Smooth muscle cell (in vitro differentiated cells): ENCODE results near the gene SDK1. TPM values are rescaled to one million over a fixed set of nuclear protein-coding genes. Genes with fewer than 3 reads are reported as not detected.

Experiments
- DNase-seq: peaks from one replicate; lab custom pipeline; 2025; ENCODE audit not compliant: unreplicated experiment; lab: John Stamatoyannopoulos, UW
- H2AFZ ChIP-seq: fragments of 200-600 bp; sonication (generic); 2 replicates; pipeline ENCODE4 v1.6.0; 2016; ENCODE audit warnings: antibody characterized with exemption, low read depth, mild to moderate bottlenecking
- H3F3A ChIP-seq: fragments of 200-600 bp; sonication (generic); 2 replicates; pipeline ENCODE4 v1.6.0; 2017; ENCODE audit warnings: antibody characterized with exemption, low read depth
- H3K27ac ChIP-seq: fragments of 200-600 bp; sonication (generic); 2 replicates; pipeline ENCODE4 v1.5.1; 2016; ENCODE audit warnings: low read depth, mild to moderate bottlenecking
- H3K27me3 ChIP-seq: fragments of 200-600 bp; sonication (generic); 2 replicates; pipeline ENCODE4 v1.6.1; 2016; ENCODE audit warnings: low read depth, mild to moderate bottlenecking
- H3K36me3 ChIP-seq: fragments of 200-600 bp; sonication (generic); 2 replicates; pipeline ENCODE4 v1.5.1; 2016; ENCODE audit warnings: low read depth
- H3K4me1 ChIP-seq: fragments of 200-600 bp; sonication (generic); 2 replicates; pipeline ENCODE4 v1.5.1; 2016; ENCODE audit warnings: low read depth
- H3K4me2 ChIP-seq: fragments of 200-600 bp; sonication (generic); 2 replicates; pipeline ENCODE4 v1.6.0; 2016; ENCODE audit warnings: mild to moderate bottlenecking
- H3K4me3 ChIP-seq: fragments of 200-600 bp; sonication (generic); 2 replicates; pipeline ENCODE4 v1.5.1; 2016; ENCODE audit warnings: mild to moderate bottlenecking
- H3K79me2 ChIP-seq: fragments of 200-600 bp; sonication (generic); 2 replicates; pipeline ENCODE4 v1.6.0; 2016; ENCODE audit warnings: low read depth, mild to moderate bottlenecking
- H3K9ac ChIP-seq: fragments of 200-600 bp; sonication (generic); 2 replicates; pipeline ENCODE4 v1.6.0; 2016; ENCODE audit warnings: low read depth
- H3K9me3 ChIP-seq: fragments of 200-600 bp; sonication (generic); replicated peaks from 2 replicates; pipeline ENCODE4 v1.5.1; 2016; ENCODE audit warnings: low read depth
- H4K20me1 ChIP-seq: fragments of 200-600 bp; sonication (generic); 2 replicates; pipeline ENCODE4 v1.6.0; 2016; ENCODE audit warnings: low read depth
- CTCF ChIP-seq: fragments of 200-600 bp; sonication (generic); IDR thresholded peaks from 2 replicates; pipeline ENCODE4 v1.5.1; 2017; ENCODE audit warnings: borderline replicate concordance, mild to moderate bottlenecking, antibody characterized with exemption; ENCODE audit not compliant: insufficient read depth, poor library complexity, severe bottlenecking
- WGBS: methylation state at CpG from one replicate; pipeline ENCODE4 v1.1.7; 2016; ENCODE audit warnings: low lambda C conversion rate; 5-methylcytosine and 5-hydroxymethylcytosine counted together
- polyA plus RNA-seq: library from polyadenylated mRNA; unstranded; fragments of >200 nt; fragmentation: Nextera tagmentation; extraction: Ambion mirVana; gene quantifications from 2 replicates; pipeline ENCODE4 v1.2.1, GENCODE V29; 2016
- total RNA-seq: library from RNA; depleted of rRNA; stranded (reverse); fragments of >200 nt; gene quantifications from 2 replicates; pipeline ENCODE4 v1.2.3, GENCODE V29; 2014

The SDK1 gene
- total and polyA plus RNA-seq, 2 experiments from 2014 or later, result 1.1 to 2.5 TPM

GRCh38 chr7:4099651-4100050 lies 798.6 kb downstream of the SDK1 start:
- no peak for TF ChIP-seq CTCF
- WGBS, result 88% methylated on average over 14 of the region's 14 CpGs
- Histone ChIP-seq H3K36me3 (no peaks in the 10 kb centered on the region), H4K20me1 (no peaks in the 10 kb centered on the region), H3K4me1 (no peaks in the 10 kb centered on the region), H3K4me2 (no peak overlapping the region), H2AFZ (no peak overlapping the region), H3K27ac (no peak overlapping the region), H3K79me2 (no peaks in the 10 kb centered on the region), H3K9me3 (no peaks in the 10 kb centered on the region), H3K27me3 (no peaks in the 10 kb centered on the region), H3K9ac (no peak overlapping the region), H3F3A (no peaks in the 10 kb centered on the region), H3K4me3 (no peak overlapping the region)
- DNase-seq, result no peak

GRCh38 chr7:4100148-4100547 lies 799.1 kb downstream of the SDK1 start:
- Histone ChIP-seq H2AFZ (no peak overlapping the region), H3K27ac (no peak overlapping the region), H3K9ac (no peak overlapping the region), H3K79me2 (no peaks in the 10 kb centered on the region), H3K36me3 (no peaks in the 10 kb centered on the region), H3K9me3 (no peaks in the 10 kb centered on the region), H3F3A (no peaks in the 10 kb centered on the region), H4K20me1 (no peaks in the 10 kb centered on the region), H3K27me3 (no peaks in the 10 kb centered on the region), H3K4me1 (no peaks in the 10 kb centered on the region), H3K4me3 (no peak overlapping the region), H3K4me2 (no peak overlapping the region)
- no peak for TF ChIP-seq CTCF
- WGBS, result 98% methylated on average over 8 of the region's 8 CpGs
- no peak for DNase-seq

- H3K36me3 ChIP-seq, result no peaks in the 10 kb centered on the region
- no peak overlapping the region for H3K4me3 ChIP-seq
- no peaks in the 10 kb centered on the region for H3K4me1 ChIP-seq
- H3K9me3 ChIP-seq, result no peaks in the 10 kb centered on the region
- TF ChIP-seq CTCF, result no peak
- no peaks in the 10 kb centered on the region for H3K27me3 ChIP-seq
- H3F3A ChIP-seq, result no peaks in the 10 kb centered on the region
- no peak for DNase-seq
- WGBS, result 97% methylated on average over 11 of the region's 11 CpGs
- H3K27ac ChIP-seq, result no peak overlapping the region
- H3K79me2 ChIP-seq, result no peaks in the 10 kb centered on the region
- H3K4me2 ChIP-seq, result no peak overlapping the region
- H4K20me1 ChIP-seq, result no peaks in the 10 kb centered on the region
- no peak overlapping the region for H2AFZ ChIP-seq
- no peak overlapping the region for H3K9ac ChIP-seq
Measured at GRCh38 chr7:4100691-4101090, 799.6 kb downstream of the SDK1 start.

- WGBS, result 86% methylated on average over 14 of the region's 14 CpGs
- TF ChIP-seq CTCF, result no peak
- Histone ChIP-seq H3K27me3 (no peaks in the 10 kb centered on the region), H3K9ac (no peak overlapping the region), H4K20me1 (no peaks in the 10 kb centered on the region), H3K79me2 (no peaks in the 10 kb centered on the region), H3K36me3 (no peaks in the 10 kb centered on the region), H2AFZ (no peak overlapping the region), H3K4me1 (no peaks in the 10 kb centered on the region), H3K4me3 (no peak overlapping the region), H3K4me2 (no peak overlapping the region), H3K9me3 (no peaks in the 10 kb centered on the region), H3F3A (no peaks in the 10 kb centered on the region), H3K27ac (no peak overlapping the region)
- DNase-seq, result no peak
Measured at GRCh38 chr7:4102231-4102841, 801.3 kb downstream of the SDK1 start.
